Stomach (tissue), 9 donors: Measurements from ENCODE around the gene PKDCC. TPM values are rescaled to one million over a fixed set of nuclear protein-coding genes. Genes with fewer than 3 reads are reported as not detected.
A peak's percentile ranks its signal among the peaks of the same experiment; 100 is the strongest.

ENCODE experiments used
- DNase-seq, 2 donors: peaks; one replicate each; pipeline versions ENCODE4 v3.0.0 to v3.0.0-alpha.2; 2013 to 2019
- H3K27ac ChIP-seq, 5 donors: fragments of 200-600 bp in 4 of 5; sonication (generic) in 4 of 5; one replicate each; pipeline ENCODE4 v1.5.1; 2013 to 2019; ENCODE audit warnings: mild to moderate bottlenecking in 1 of 5, moderate library complexity in 1 of 5
- H3K27me3 ChIP-seq, 3 donors: fragments of 200-600 bp; sonication (generic); one replicate each; pipeline ENCODE4 v1.5.1; 2017 to 2019; ENCODE audit warnings: mixed run types in 1 of 3
- H3K36me3 ChIP-seq, 4 donors: fragments of 200-600 bp; sonication (generic); 1 replicate in 3 of 4; 2 replicates in 1 of 4; pipeline ENCODE4 v1.5.1; 2016 to 2019
- H3K4me1 ChIP-seq, 4 donors: fragments of 200-600 bp; sonication (generic); one replicate each; pipeline ENCODE4 v1.5.1; 2016 to 2019
- H3K4me3 ChIP-seq, 4 donors: fragments of 200-600 bp; sonication (generic) in 3 of 4; one replicate each; pipeline ENCODE4 v1.5.1; 2016 to 2019; ENCODE audit warnings: mild to moderate bottlenecking in 1 of 4
- H3K9me3 ChIP-seq, 4 donors: fragments of 200-600 bp; sonication (generic); one replicate each; pipeline ENCODE4 v1.5.1; 2016 to 2019
- EP300 ChIP-seq: sonication (generic); formaldehyde crosslinking; IDR thresholded peaks from one replicate; pipeline ENCODE4 v1.6.1; 2017; ENCODE audit warnings: antibody characterized with exemption
- POLR2A ChIP-seq, 4 donors: fragments of 450-650 bp; IDR thresholded peaks; one replicate each; pipeline ENCODE4 v1.6.1; 2016; ENCODE audit warnings: antibody characterized with exemption in 4 of 4, control low read depth in 2 of 4, mild to moderate bottlenecking in 1 of 4, moderate library complexity in 1 of 4
- POLR2AphosphoS5 ChIP-seq, 3 donors: sonication (generic); formaldehyde crosslinking; IDR thresholded peaks; one replicate each; pipeline ENCODE4 v1.6.1; 2016; ENCODE audit warnings: antibody characterized with exemption in 3 of 3
- WGBS, 5 donors: extraction: QIAGEN DNeasy Blood & Tissue Kit in 3 of 5; methylation state at CpG; one replicate each; pipeline versions ENCODE4 v1.1.5 to v1.1.7; 2013 to 2018; 5-methylcytosine and 5-hydroxymethylcytosine counted together
- intact Hi-C: fragments of 100-400 bp; cut with DNase I; formaldehyde crosslinking; loops from one replicate; pipeline ENCODE4 v1.15.1; 2023; ENCODE audit warnings: low total_unique reads
- polyA plus RNA-seq, 3 donors: library from polyadenylated mRNA; stranded (reverse); fragments of 200-250 nt; gene quantifications; one replicate each; pipeline ENCODE4 v1.2.3, GENCODE V29; 2013
- total RNA-seq, 5 donors: library from RNA; depleted of rRNA; stranded (reverse); fragments of >200 nt; gene quantifications; one replicate each; pipeline versions ENCODE4 v1.1.0 to v1.2.3, GENCODE V29; 2014 to 2016
- TF ChIP-seq, protein P1 (sequence below), 7 experiments: fragments of 450-650 bp in 4 of 7; fragments of 200-600 bp in 3 of 7; sonication (generic) in 3 of 7; IDR thresholded peaks; one replicate each; pipeline ENCODE4 v1.5.1; 2016 to 2019; ENCODE audit warnings: antibody characterized with exemption in 7 of 7, control low read depth in 2 of 7, mild to moderate bottlenecking in 1 of 7
- donor health status: healthy with polysubstance abuse.
- donor health status: Bipolar disorder and iron deficiency.
- donor health status: healthy.

PKDCC gene
- total and polyA plus RNA-seq, 8 donors: 15.4 to 176 (median 50.9) TPM

DNA sequence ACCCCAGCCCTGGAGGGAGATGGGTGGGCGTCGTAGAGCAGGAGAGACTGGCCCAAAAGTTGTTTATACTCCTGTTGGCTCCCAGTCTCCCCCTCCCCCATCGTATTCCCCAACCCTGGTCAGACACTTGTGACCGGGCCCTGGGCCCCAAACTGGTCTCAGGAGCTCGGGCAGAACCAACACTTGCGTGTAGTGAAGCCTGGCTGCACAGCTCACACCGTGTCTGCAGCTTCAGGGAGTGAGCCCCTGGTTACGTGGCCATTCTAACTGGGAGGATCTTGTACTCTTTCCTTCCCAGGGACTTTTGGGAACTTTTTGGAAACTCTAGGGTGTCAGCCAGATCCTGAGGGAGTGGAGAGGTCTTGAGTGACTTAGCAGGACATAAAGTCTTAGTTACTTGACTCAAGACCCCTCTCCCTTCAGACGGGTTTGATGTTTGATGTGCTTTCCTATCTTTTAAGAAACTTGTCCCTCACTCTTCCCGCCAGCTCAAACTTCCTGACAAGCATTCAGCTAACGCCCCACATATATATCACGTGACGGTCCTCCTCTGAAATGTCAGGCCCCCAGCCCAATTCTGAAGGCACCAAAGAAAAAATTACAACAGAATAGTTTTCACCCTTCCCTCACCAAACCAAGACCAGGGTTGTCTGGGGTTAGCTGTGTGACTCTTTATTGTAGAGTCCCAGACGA lies 2.3 kb downstream of the PKDCC start:
- peak in 1 of 2 donors; percentile 46 for DNase-seq
- intact Hi-C loops: no loop called here
- H3K4me1 ChIP-seq: peaks cover 45 to 87% (median 66%) of the 10 kb centered on the region in 4 donors
- peak overlapping the region in 4 of 5 donors; percentile 80 to 90 (median 86) for H3K27ac ChIP-seq
- no peak for TF ChIP-seq POLR2AphosphoS5 (IDR thresholded peaks at IDR 0.05)
- TF ChIP-seq EP300: no peak
- TF ChIP-seq POLR2A (IDR thresholded peaks at IDR 0.05): no peak
- TF ChIP-seq, protein P1, sequence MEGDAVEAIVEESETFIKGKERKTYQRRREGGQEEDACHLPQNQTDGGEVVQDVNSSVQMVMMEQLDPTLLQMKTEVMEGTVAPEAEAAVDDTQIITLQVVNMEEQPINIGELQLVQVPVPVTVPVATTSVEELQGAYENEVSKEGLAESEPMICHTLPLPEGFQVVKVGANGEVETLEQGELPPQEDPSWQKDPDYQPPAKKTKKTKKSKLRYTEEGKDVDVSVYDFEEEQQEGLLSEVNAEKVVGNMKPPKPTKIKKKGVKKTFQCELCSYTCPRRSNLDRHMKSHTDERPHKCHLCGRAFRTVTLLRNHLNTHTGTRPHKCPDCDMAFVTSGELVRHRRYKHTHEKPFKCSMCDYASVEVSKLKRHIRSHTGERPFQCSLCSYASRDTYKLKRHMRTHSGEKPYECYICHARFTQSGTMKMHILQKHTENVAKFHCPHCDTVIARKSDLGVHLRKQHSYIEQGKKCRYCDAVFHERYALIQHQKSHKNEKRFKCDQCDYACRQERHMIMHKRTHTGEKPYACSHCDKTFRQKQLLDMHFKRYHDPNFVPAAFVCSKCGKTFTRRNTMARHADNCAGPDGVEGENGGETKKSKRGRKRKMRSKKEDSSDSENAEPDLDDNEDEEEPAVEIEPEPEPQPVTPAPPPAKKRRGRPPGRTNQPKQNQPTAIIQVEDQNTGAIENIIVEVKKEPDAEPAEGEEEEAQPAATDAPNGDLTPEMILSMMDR (IDR thresholded peaks at IDR 0.05): no peak
- peak overlapping the region; percentile 55 to 71 (median 62) for H3K4me3 ChIP-seq
- H3K27me3 ChIP-seq: peaks cover 0 to 29% (median 12%) of the 10 kb centered on the region in 3 donors
- no peaks in the 10 kb centered on the region for H3K9me3 ChIP-seq
- H3K36me3 ChIP-seq: peaks cover 0 to 8% (median under 1%) of the 10 kb centered on the region in 4 donors
- 41 to 58% (median 46%) methylated on average over 14 of the region's 14 CpGs for WGBS, 5 donors

DNA sequence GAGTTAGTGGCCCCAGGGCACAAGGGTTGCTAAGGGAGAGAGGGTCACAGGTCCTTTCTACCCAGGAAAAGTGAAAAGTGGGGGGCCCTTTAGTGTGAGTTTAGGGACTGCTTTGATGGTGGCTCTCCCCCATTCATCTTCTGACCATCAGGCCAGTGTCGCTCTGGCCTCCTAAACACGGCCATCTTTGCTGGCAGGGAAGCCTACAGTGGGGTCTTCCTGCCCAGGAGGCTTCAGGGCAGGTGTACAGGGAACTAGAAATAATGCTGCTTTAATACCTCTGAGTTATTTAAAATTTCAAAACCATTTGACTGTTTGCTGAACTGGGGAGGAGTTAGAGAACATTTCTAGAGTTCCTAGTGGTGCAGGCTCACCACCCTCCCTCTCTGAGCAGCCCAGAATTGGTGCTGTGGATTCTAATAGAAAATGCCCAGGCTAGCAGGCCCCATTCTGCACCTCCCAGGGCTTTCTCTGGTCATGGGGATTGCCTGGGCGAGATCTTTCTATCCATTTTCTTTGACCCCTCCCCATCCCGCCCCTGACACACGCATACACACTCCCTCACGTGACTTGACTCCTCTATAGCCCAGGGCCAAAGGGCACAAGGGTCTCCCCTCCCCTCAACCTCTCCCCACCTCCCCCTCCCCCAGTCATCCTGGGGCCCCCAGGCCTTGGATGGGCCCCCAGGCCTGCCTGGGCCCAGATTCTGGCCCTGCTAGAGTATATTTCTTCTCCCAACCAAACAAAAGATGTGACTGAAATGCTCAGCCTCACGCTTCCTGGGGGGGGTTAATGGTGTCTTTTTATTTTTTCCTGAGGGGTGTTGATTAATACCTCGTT lies 3.1 kb downstream of the PKDCC start:
- no peak for DNase-seq
- H3K27ac ChIP-seq: peak overlapping the region in 4 of 5 donors; percentile 80 to 90 (median 86)
- peak overlapping the region; percentile 55 to 71 (median 62) for H3K4me3 ChIP-seq
- TF ChIP-seq POLR2AphosphoS5 (IDR thresholded peaks at IDR 0.05) (no peak), POLR2A (IDR thresholded peaks at IDR 0.05) (no peak), EP300 (no peak)
- TF ChIP-seq, protein P1 (IDR thresholded peaks at IDR 0.05): no peak
- peaks cover 46 to 88% (median 70%) of the 10 kb centered on the region in 4 donors for H3K4me1 ChIP-seq
- H3K9me3 ChIP-seq: no peaks in the 10 kb centered on the region
- 61 to 76% (median 68%) methylated on average over 8 of the region's 8 CpGs for WGBS, 5 donors
- peaks cover 0 to 29% (median 12%) of the 10 kb centered on the region in 3 donors for H3K27me3 ChIP-seq
- peaks cover 0 to 9% (median 2%) of the 10 kb centered on the region in 4 donors for H3K36me3 ChIP-seq
- intact Hi-C loops: no loop called here

DNA sequence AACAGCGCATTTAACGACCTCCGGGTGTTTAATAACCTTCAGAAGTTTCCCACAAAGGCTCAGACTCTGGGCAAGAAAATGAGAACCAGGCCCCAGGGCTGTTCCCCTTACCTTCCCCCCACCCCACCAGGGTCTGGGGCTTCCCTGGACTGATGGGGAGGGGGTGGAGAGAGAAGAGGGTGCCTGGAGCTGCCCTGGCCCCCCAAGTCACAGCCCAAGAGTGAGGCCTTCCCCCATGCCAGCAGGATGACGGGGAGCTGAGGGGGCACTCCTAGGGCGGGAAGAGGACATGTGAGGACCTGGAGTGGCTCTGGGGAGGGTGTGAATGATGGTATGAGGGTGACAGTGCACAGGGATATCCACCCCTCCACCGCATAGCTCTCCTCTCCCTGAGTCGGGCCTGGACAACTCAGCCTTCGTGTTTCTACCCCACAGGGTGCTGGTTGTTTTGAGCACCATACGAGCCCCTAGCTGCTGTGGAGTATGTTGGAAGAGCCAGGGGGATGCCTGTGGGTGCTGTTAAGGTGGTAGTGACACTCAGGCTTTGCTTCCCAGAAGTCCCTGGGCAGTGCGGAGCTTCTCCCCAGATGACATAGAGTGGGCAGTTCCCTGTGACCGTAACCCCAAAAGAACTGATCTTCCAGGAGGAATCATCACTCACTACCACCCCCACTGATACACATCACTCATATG lies 3.9 kb downstream of the PKDCC start:
- TF ChIP-seq POLR2A (IDR thresholded peaks at IDR 0.05) (no peak), POLR2AphosphoS5 (IDR thresholded peaks at IDR 0.05) (no peak), EP300 (no peak)
- TF ChIP-seq, protein P1 (IDR thresholded peaks at IDR 0.05): no peak
- Histone ChIP-seq H3K4me3 (peak overlapping the region in 2 of 4 donors; percentile 55 to 58), H3K27ac (peak overlapping the region in 4 of 5 donors; percentile 80 to 90 (median 86)), H3K36me3 (peaks cover 0 to 14% (median 6%) of the 10 kb centered on the region in 4 donors), H3K27me3 (peaks cover 0 to 23% (median 12%) of the 10 kb centered on the region in 3 donors), H3K4me1 (peaks cover 38 to 88% (median 70%) of the 10 kb centered on the region in 4 donors), H3K9me3 (no peaks in the 10 kb centered on the region)
- 71 to 85% (median 77%) methylated on average over 11 of the region's 11 CpGs for WGBS, 5 donors
- intact Hi-C loops: no loop called here
- no peak for DNase-seq
